GM12801 (cell line): ENCODE results near the gene BCL2.

Experiments used
- TF ChIP-seq, protein P1 (sequence below): IDR thresholded peaks from one replicate; pipeline ENCODE4 v1.5.1; 2011; ENCODE audit warnings: control low read depth; ENCODE audit not compliant: insufficient read length; ENCODE audit errors: extremely low read depth

The BCL2 gene

DNA sequence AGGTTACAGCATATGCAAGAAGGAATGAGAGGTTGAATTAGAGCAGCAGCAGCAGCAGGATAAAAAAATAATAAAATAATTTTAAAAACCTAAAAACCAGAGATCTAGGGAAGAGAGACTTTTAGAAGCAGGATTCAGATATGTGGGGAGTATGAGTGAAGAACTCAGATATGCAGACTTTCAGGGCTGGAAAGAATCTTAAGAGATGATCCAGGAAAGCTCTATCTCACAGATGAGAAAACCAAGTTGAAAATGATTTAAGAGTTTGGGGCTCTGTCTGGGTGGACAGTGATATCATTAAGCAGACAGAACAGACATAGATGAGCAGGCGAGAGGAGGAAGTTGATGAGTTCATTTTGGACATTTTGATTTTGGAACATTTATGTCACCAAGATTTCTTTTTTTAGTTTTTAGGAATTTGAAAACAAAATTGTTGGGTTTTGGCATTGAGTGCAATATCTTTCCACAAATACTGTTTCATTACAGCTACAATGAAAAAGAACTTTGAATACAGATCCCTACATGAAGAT lies 31.8 kb downstream of the BCL2 start:
- TF ChIP-seq, protein P1, sequence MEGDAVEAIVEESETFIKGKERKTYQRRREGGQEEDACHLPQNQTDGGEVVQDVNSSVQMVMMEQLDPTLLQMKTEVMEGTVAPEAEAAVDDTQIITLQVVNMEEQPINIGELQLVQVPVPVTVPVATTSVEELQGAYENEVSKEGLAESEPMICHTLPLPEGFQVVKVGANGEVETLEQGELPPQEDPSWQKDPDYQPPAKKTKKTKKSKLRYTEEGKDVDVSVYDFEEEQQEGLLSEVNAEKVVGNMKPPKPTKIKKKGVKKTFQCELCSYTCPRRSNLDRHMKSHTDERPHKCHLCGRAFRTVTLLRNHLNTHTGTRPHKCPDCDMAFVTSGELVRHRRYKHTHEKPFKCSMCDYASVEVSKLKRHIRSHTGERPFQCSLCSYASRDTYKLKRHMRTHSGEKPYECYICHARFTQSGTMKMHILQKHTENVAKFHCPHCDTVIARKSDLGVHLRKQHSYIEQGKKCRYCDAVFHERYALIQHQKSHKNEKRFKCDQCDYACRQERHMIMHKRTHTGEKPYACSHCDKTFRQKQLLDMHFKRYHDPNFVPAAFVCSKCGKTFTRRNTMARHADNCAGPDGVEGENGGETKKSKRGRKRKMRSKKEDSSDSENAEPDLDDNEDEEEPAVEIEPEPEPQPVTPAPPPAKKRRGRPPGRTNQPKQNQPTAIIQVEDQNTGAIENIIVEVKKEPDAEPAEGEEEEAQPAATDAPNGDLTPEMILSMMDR = no peak

GRCh38 chr18:63286926-63287325 lies 32.6 kb downstream of the BCL2 start:
- TF ChIP-seq, protein P1 = no peak

DNA sequence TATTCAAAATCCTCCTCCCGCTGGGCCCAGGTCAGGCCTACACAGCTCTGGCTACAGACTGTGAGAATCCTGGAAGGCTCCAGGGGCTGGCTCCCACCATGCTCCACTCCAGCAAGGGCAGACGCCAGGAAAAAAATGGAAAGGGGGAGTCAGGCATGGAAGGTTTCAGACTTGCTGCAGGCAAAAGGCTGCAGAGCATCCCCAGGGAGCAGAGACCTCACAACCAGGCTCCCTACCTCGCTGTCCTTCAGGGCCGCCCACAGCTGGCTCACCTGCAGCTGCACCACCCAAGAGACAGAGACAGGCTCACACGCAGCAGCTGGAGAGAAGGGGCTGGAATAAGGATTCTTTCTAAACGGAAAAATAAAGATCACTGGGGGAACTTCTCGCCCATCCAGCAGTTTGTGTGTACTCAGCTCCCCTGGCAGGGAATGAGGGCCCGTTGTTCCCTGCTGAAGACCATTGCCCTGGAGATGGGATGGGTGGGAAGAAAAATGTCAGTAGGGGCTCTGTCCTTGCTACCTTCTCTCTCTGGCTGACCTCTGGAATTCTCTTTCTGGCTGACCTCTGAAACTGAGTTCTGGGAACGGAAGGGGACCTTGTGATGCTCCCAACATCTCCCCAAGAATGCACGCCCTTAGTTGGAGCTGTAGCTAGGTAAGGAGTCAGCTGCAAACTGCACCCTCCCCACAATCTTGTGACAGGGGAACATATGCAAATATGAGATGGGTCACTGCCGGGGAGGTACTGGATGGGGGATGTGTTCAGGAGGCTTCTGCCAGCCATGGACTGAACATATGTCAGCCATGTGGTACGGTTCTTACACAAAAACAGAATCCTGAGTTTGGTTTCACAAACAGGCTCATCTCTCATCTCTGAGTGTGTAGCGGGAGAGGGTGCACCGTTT lies 34.5 kb downstream of the BCL2 start:
- TF ChIP-seq, protein P1 = no peak

GRCh38 chr18:63284173-63284799 lies 35.3 kb downstream of the BCL2 start:
- TF ChIP-seq, protein P1 = no peak

GRCh38 chr18:63283305-63284094 lies 36.1 kb downstream of the BCL2 start:
- TF ChIP-seq, protein P1 = no peak

- TF ChIP-seq, protein P1 = no peak
Observed at GRCh38 chr18:63282793-63283192, 36.8 kb downstream of the BCL2 start.
